Stimulated activated CD8-positive, alpha-beta memory T cell treated with anti-CD3 and anti-CD28 coated beads, Interleukin-4, amount 100 ng/mL, for 48 hours (primary cell): Measurements from ENCODE around the gene MSL1.
"Not testable (repeated sequence)": the region's sequence is repeated elsewhere in the genome, so short reads cannot be mapped to it uniquely, and the experiment has no call there.

Experiments used
- DNase-seq: peaks from one replicate; pipeline ENCODE4 v3.0.0-alpha.2; 2020

Gene MSL1

DNA sequence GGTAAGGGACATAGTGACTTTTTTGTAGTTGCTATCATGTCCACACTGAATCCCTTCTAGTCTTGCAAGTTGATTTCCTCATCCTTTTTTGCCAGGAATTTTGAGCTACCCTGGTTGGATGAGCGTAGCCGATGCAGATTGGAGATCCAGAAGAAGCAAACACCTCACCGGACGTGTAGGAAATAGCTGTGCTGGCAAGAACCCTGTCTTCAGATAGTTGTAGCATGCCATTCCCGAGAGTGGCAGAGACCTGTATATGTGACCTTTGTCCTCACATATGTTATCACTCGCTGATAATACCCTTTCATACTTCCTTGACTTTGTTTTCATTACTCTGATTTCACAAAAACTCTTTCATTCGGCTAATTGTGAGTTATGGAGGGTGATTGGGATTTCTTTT, 12.4 kb downstream of the MSL1 start:
- DNase-seq: no peak

GRCh38 chr17:40135817-40136216, 14.0 kb downstream of the MSL1 start:
- DNase-seq: no peak

DNA sequence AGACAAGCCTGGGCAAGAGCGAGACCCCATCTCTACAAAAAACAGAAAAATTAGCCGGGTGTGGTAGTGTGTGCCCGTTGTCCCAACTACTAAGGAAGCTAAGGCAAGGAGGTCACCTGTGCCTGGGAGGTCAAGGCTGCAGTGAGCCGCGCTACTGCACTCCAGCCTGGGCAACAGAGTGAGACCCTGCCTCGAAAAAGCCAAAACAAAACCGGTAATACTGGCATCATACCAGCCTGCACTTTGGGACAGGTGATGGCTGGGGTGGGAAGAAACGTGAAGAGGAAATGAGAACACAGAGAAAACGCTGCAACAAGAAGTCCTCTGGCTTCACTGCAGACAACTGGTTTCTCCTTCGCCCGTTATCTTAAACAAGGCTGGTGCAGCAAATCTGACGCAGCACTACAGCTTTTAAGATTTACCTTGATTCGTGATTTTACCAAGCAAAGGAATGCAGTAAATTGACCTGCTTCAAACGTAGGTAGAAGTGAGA, 17.8 kb downstream of the MSL1 start:
- peak; percentile 34 for DNase-seq

- not testable (repeated sequence) for DNase-seq
Measured at GRCh38 chr17:40143166-40143565, 21.4 kb downstream of the MSL1 start.

GRCh38 chr17:40145476-40145875, 23.7 kb downstream of the MSL1 start:
- DNase-seq: no peak

- no peak for DNase-seq
Measured at GRCh38 chr17:40148527-40148926, 26.8 kb downstream of the MSL1 start.

- no peak for DNase-seq
Measured at GRCh38 chr17:40150276-40150675, 28.5 kb downstream of the MSL1 start.

GRCh38 chr17:40151414-40151963, 29.7 kb downstream of the MSL1 start:
- no peak for DNase-seq

- no peak for DNase-seq
Measured at GRCh38 chr17:40153603-40154236, 31.9 kb downstream of the MSL1 start.

- no peak for DNase-seq
Measured at GRCh38 chr17:40157973-40158372, 36.2 kb downstream of the MSL1 start.

DNA sequence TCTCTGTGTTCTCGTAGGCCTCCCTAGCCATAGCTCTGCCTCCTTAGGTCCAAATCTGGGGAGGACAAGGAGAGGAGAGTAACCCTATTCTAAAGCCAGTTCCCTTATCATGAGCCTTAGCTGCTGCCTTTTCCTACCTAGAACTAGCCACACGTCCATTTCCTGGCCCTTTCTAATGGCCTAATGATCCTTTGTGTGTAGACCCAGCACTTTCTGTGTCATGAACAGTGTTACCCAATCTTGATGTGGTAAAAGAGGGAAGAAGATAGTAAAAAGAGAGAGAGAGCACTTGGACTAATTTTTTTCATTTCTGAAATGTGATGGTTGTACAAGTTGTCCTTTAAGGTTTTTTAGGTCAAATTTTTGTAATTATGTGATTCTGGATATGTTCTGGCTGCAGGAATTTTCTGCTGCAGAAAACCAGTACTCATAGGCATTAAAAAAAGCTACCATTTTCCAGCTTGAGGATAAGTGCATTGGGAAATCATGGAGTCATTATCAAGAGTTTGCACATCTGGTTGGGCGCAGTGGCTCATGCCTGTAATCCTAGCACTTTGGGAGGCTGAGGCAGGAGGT, 36.8 kb downstream of the MSL1 start:
- no peak for DNase-seq

- no peak for DNase-seq
Measured at GRCh38 chr17:40159456-40159855, 37.7 kb downstream of the MSL1 start.

GRCh38 chr17:40167685-40168261, 46.0 kb downstream of the MSL1 start:
- DNase-seq: no peak

GRCh38 chr17:40168262-40168832, 46.6 kb downstream of the MSL1 start:
- DNase-seq: no peak

GRCh38 chr17:40170325-40170724, 48.6 kb downstream of the MSL1 start:
- DNase-seq: no peak

- DNase-seq: no peak
Measured at GRCh38 chr17:40171750-40172149, 50.0 kb downstream of the MSL1 start.

DNA sequence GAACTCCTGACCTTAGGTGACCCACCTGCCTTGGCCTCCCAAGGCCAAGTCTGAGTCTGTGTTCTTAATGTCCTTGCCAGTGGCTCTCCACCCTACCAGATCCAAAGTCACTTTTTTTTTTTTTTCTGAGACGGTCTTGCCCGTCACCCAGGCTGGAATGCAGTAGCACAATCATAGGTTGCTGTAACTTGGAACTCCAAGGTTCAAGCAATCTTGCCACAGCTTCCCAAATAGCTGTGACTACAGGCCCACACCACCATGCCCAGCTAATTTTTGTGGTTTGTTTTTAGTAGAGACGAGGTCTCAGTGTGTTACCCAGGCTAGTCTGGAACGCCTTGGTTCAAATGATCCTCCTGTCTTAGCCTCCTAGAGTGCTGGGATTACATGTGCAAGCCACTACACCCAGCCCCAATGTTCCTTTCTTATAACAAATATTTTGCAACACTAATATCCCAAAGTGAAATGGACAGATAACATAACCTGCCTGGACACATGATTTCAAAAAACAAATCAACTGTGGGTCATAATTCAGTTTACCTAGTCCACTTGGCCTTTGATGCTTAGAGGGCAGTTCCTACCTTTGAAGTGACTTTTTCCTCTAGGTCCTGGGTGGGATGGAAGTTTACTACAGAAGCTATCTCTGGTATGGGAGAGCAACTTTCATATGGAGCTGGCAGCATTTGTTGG, 51.5 kb downstream of the MSL1 start:
- no peak for DNase-seq

DNA sequence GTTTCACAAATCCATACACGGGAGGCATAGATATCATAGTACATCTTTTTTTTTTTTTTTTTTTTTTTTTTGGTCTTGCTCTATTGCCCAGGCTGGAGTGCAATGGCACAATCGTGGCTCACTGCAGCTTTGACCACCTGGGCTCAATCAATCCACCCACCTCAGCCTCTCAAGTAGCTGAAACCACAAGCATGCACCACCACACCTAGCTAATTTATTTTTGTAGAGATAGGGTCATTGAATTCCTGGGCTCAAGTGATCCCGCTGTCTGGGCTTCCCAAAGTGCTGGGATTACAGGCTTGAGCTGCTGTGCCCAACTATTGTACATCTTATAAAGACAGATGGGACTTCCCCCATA, 52.0 kb downstream of the MSL1 start:
- no peak for DNase-seq

DNA sequence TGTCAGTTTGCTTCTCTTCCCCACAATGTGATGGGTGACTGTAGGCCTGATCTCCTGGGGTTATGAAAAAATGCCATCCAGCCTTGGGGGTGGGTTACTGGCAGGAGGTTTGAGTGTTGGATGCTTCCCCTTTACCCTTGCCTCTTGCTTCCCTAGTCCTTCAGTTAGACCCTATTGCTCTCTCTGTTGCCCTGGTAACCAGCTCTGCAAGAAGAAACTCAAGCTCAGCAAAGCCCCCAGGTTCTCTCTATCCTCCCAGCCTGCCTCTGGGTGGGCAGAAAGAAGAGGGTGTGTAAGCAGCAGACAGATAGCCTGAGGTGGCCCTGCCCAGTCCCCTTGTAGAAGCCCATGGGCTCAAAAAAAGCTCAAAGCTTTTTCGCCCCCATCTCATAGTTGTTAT, 52.7 kb downstream of the MSL1 start:
- DNase-seq: no peak

- no peak for DNase-seq
Measured at GRCh38 chr17:40175928-40176753, 54.4 kb downstream of the MSL1 start.

DNA sequence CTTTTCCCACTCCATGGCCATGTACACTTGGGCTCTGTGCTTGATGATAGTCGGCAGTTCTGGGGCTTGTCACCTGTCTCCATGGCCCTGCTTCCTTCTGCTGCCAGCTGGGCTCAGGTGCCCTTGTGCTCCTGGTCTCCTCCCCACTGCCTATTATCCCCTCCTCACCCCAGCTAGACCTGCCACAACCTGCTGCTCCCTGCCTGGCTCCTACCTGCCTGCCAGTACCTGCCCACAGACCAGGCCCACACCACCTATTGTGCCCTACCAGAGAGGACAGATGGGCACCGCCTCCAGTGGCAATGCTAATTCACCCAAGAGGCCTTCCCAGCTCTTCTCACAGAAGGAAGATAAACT, 55.0 kb downstream of the MSL1 start:
- no peak for DNase-seq

- peak; percentile 90 for DNase-seq
Measured at GRCh38 chr17:40177275-40177874, 55.6 kb downstream of the MSL1 start, which contains the start of gene RAPGEFL1. Gene RAPGEFL1 (plus strand): TSS chr17:40177470. CDS start chr17:40177862, 392 bp downstream.
